ENCODE data around the gene ADCY9.

- TF ChIP-seq POLR2AphosphoS5 (IDR thresholded peaks at IDR 0.05; ENCODE audit: low read depth, low read length) (no peak), TAF1 (IDR thresholded peaks at IDR 0.05; ENCODE audit: borderline replicate concordance, insufficient read depth, low read length) (no peak), REST (IDR thresholded peaks at IDR 0.05; ENCODE audit: insufficient read depth in 1 of 2, low read depth in 2 of 2, low read length in 2 of 2) (no peak), SIN3A (IDR thresholded peaks at IDR 0.05; ENCODE audit: borderline replicate concordance, insufficient read depth, low read length) (no peak)
These were observed 167.8 kb downstream of the ADCY9 start for GRCh38 chr16:3948378-3948995.
